Thoracic aorta (tissue), 2 donors: ENCODE measurements around the gene R3HDM1. TPM values are rescaled to one million over a fixed set of nuclear protein-coding genes. Genes with fewer than 3 reads are reported as not detected.
A peak's percentile ranks its signal among the peaks of the same experiment; 100 is the strongest.

Source experiments
- ATAC-seq: fragments of 150-250 bp; one replicate; pipeline ENCODE4 v1.8.0; 2017; ENCODE audit warnings: low read depth; ENCODE audit not compliant: insufficient number of reproducible peaks, low FRiP score
- DNase-seq: peaks from one replicate; pipeline ENCODE4 v3.0.0-alpha.2; 2020; ENCODE audit warnings: low spot score
- H3K27ac ChIP-seq, 2 donors: fragments of 200-600 bp; sonication (generic); 1 replicate in 1 of 2; 2 replicates in 1 of 2; pipeline ENCODE4 v1.5.1; 2016; ENCODE audit warnings: mild to moderate bottlenecking in 2 of 2, moderate library complexity in 2 of 2
- H3K27me3 ChIP-seq: fragments of 200-600 bp; sonication (generic); replicated peaks from 2 replicates; pipeline ENCODE4 v1.6.0; 2016; ENCODE audit warnings: mild to moderate bottlenecking; ENCODE audit not compliant: insufficient read depth
- H3K36me3 ChIP-seq: fragments of 200-600 bp; sonication (generic); one replicate; pipeline ENCODE4 v1.5.1; 2016
- H3K4me1 ChIP-seq, 2 donors: fragments of 200-600 bp; sonication (generic); 1 replicate in 1 of 2; 2 replicates in 1 of 2; pipeline versions ENCODE4 v1.5.1 to v1.6.0; 2016; ENCODE audit warnings: low read depth in 2 of 2, mild to moderate bottlenecking in 1 of 2; ENCODE audit not compliant: control insufficient read depth in 1 of 2
- H3K4me3 ChIP-seq: fragments of 200-600 bp; sonication (generic); 2 replicates; pipeline ENCODE4 v1.5.1; 2016; ENCODE audit warnings: mild to moderate bottlenecking
- H3K9me3 ChIP-seq: fragments of 200-600 bp; sonication (generic); 2 replicates; pipeline ENCODE4 v1.5.1; 2016
- total RNA-seq, 2 donors: library from RNA; depleted of rRNA; stranded (reverse); fragments of >200 nt; gene quantifications; one replicate each; pipeline versions ENCODE4 v1.1.0 to v1.2.3, GENCODE V29; 2016
- TF ChIP-seq, protein P1 (sequence below): fragments of 200-600 bp; sonication (generic); IDR thresholded peaks from one replicate; pipeline ENCODE4 v1.5.1; 2019; ENCODE audit warnings: antibody characterized with exemption

R3HDM1 gene
- total RNA-seq, 2 donors from 2014 or later = 29.8 to 76.6 TPM

- no peak overlapping the region for H3K4me3 ChIP-seq
- H3K27me3 ChIP-seq = no peaks in the 10 kb centered on the region
- H3K27ac ChIP-seq = no peak overlapping the region
- peaks cover 13 to 23% of the 10 kb centered on the region in 2 donors for H3K4me1 ChIP-seq
- TF ChIP-seq, protein P1, sequence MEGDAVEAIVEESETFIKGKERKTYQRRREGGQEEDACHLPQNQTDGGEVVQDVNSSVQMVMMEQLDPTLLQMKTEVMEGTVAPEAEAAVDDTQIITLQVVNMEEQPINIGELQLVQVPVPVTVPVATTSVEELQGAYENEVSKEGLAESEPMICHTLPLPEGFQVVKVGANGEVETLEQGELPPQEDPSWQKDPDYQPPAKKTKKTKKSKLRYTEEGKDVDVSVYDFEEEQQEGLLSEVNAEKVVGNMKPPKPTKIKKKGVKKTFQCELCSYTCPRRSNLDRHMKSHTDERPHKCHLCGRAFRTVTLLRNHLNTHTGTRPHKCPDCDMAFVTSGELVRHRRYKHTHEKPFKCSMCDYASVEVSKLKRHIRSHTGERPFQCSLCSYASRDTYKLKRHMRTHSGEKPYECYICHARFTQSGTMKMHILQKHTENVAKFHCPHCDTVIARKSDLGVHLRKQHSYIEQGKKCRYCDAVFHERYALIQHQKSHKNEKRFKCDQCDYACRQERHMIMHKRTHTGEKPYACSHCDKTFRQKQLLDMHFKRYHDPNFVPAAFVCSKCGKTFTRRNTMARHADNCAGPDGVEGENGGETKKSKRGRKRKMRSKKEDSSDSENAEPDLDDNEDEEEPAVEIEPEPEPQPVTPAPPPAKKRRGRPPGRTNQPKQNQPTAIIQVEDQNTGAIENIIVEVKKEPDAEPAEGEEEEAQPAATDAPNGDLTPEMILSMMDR = no peak
- H3K9me3 ChIP-seq = no peaks in the 10 kb centered on the region
- DNase-seq (no peak), ATAC-seq (no peak)
- no peaks in the 10 kb centered on the region for H3K36me3 ChIP-seq
These were observed 208.9 kb downstream of the R3HDM1 start for GRCh38 chr2:135740206-135740605.

DNA sequence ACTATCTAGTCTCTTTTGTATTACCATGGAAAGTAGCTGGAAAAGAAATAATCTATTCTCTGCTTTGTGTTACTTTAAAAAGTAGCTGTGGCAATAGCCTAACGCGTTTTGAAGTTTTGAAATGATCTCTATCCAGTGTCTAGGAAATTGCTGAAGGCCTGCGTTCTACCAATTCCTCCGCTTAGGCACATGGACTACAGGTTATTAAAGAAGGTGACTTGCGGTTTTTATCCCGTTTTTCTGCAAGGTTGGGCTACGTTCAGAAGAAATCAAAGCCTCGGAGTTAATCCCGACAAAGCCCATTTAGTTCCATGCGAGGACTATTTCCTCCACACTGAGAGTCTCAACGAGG is 209.7 kb downstream of the R3HDM1 start:
- TF ChIP-seq, protein P1 = no peak
- H3K36me3 ChIP-seq = no peaks in the 10 kb centered on the region
- peaks cover 13 to 24% of the 10 kb centered on the region in 2 donors for H3K4me1 ChIP-seq
- no peaks in the 10 kb centered on the region for H3K9me3 ChIP-seq
- ATAC-seq (no peak), DNase-seq (no peak)
- H3K27me3 ChIP-seq = no peaks in the 10 kb centered on the region
- peak overlapping the region; percentile 98 to 99 for H3K27ac ChIP-seq
- peak overlapping the region; percentile 93 for H3K4me3 ChIP-seq

DNA sequence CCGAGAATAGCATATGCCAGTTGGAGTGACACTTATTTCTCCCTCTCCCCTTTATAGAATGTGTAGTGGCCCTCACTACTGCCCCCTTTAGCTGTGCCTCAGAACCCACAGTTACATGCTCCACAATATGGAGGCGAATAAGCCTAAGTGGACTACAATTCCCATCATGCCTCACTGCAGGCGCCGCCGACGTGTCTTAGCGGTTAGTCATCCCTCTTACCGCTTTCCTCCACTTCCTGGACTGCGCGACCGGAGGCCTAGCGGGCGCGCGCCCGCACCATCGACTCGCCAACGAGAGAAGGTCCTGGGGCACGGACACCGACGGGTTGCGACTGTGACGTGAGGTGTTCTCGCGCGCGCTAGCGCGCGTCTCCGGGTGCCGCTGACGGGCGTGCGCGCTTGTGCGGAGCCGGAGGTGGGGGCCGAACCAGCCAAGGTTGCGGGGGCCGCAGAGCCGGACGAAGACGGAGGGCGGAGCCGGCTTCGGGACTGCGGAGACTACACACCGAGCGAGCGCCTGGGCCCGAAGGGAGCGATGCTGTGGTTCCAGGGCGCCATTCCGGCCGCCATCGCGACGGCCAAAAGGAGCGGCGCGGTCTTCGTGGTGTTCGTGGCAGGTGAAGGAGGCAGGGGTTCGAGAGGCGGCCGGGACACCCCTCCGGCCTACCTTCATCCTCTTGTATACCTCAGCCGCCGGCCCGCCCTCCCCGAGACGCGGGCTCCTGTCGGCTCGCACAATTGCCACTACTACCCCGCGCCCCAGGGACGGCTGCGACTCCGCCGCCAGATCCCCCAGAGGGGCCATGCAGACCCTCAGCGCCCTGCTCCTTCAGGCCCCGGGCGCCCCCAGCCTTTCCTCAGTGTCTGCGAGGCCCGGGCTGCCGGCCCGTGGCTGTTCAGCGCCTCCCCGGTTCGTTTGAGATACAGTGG is 210.4 kb downstream of the R3HDM1 start, which contains the start of gene UBXN4:
Gene UBXN4, plus strand, starts transcription at position 461 of the 930 bp plus-strand sequence. Its CDS starts 75 bp downstream, at position 536.
- Histone ChIP-seq H3K4me3 (peak within 1 kb of the TSS; percentile 93), H3K27me3 (no peaks in the 10 kb centered on the region), H3K36me3 (no peaks in the 10 kb centered on the region), H3K9me3 (no peaks in the 10 kb centered on the region), H3K27ac (peak within 1 kb of the TSS; percentile 98 to 99), H3K4me1 (peaks cover 13 to 24% of the 10 kb centered on the region in 2 donors)
- peak; percentile 91 for DNase-seq
- TF ChIP-seq, protein P1 = peak; percentile 33
- ATAC-seq = peak; percentile 96

DNA sequence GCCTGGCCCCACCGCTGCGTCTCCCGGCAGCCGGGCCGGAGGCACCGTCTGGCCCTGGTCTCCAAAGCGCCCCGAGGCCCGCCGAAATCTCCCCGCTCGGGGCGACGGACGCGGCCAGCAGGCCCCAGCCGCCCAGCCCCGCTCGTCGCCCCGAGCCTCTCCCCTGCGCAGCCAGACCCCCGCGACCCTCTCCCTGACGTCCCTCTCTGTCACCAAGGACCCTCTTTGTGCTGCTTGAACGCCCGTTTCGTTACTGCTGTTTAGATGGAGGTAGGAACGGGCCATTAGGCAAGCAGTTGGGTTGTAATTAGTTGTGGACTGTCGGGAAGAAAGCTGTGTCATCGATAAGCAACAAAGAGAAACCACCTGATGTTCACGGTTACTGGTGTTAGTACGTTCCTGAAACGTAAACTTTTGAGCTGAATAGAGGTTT is 211.1 kb downstream of the R3HDM1 start:
- DNase-seq (no peak), ATAC-seq (peak; percentile 38)
- TF ChIP-seq, protein P1 = no peak
- Histone ChIP-seq H3K36me3 (no peaks in the 10 kb centered on the region), H3K4me3 (peak overlapping the region; percentile 93), H3K27ac (peak overlapping the region; percentile 98 to 99), H3K27me3 (no peaks in the 10 kb centered on the region), H3K9me3 (no peaks in the 10 kb centered on the region), H3K4me1 (peaks cover 13 to 24% of the 10 kb centered on the region in 2 donors)

GRCh38 chr2:135743860-135744259 is 212.6 kb downstream of the R3HDM1 start:
- Histone ChIP-seq H3K27ac (no peak overlapping the region), H3K27me3 (no peaks in the 10 kb centered on the region), H3K9me3 (no peaks in the 10 kb centered on the region), H3K4me1 (peaks cover 13 to 24% of the 10 kb centered on the region in 2 donors), H3K36me3 (no peaks in the 10 kb centered on the region), H3K4me3 (no peak overlapping the region)
- DNase-seq (no peak), ATAC-seq (no peak)
- TF ChIP-seq, protein P1 = no peak
